Measurements from ENCODE around the gene TLE5. TPM values are rescaled to one million over a fixed set of nuclear protein-coding genes. Genes with fewer than 3 reads are reported as not detected.

Gene TLE5
- total and polyA plus RNA-seq, 2 experiments from 2014 or later: 130 to 154 TPM

DNA sequence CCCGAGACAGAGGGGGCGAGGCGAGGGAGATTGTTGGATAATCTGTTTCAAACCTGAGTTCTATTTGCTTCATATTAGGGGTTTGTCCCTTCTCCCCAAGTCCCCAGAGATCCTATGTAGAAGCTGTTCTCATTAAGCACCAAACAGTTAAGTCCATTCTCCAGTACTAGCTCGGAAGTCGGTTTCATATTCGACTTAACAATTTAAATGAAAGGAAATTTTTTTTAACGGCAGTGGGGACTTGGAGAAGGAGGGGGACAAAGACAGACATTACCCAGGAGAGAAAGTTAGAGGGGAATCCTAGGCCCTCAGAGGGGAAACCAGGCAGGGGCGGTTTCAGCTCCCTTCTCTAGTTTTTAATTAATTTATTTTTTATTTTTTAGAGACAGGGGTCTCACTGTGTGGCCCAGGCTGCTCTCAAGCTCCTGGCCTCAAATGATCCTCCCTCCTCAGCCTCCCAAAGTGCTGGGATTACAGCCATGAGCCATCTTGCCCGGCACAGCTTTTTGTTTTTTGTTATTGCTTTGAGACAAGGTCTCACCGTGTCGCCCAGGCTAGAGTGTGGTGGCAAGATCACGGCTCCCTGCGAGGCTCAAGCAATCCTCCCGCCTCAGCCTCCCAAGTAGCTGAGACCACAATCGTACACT lies 19.6 kb downstream of the TLE5 start (continued):
- no peak for TF ChIP-seq ZNF462 (CRISPR knock-in tag; IDR thresholded peaks at IDR 0.05)
- TF ChIP-seq CREB1 (CRISPR knock-in tag; IDR thresholded peaks at IDR 0.05; ENCODE audit: low read depth): no peak
- TF ChIP-seq CTCF (conservative IDR thresholded peaks at IDR 0.05; ENCODE audit: low read depth in 2 of 2): no peak
- no peak for TF ChIP-seq ETS1 (IDR thresholded peaks at IDR 0.05)
- no peak for TF ChIP-seq ZNF114 (CRISPR knock-in tag; IDR thresholded peaks at IDR 0.05)

All from GM23338 (cell line).